Thyroid gland (tissue), 4 donors: ENCODE data around the gene ADCYAP1R1.

Experiments
- CTCF ChIP-seq, 6 experiments: fragments of 200-600 bp in 3 of 6; fragments of 450-650 bp in 3 of 6; sonication (generic) in 3 of 6; IDR thresholded peaks; one replicate each; pipeline ENCODE4 v1.5.1; 2016 to 2019; ENCODE audit warnings: antibody characterized with exemption in 6 of 6, mild to moderate bottlenecking in 2 of 6, inconsistent platforms in 1 of 6, moderate library complexity in 1 of 6
- POLR2A ChIP-seq, 2 donors: fragments of 450-650 bp; IDR thresholded peaks; one replicate each; pipeline ENCODE4 v1.6.1; 2017; ENCODE audit warnings: antibody characterized with exemption in 2 of 2, mild to moderate bottlenecking in 2 of 2, moderate library complexity in 1 of 2

- TF ChIP-seq CTCF (IDR thresholded peaks at IDR 0.05) (no peak), POLR2A (IDR thresholded peaks at IDR 0.05) (no peak)
These were observed 31.5 kb upstream of the ADCYAP1R1 start for GRCh38 chr7:31020652-31021051.
